K562 (cell line): Measurements from ENCODE around the gene CENPN. TPM values are rescaled to one million over a fixed set of nuclear protein-coding genes. Genes with fewer than 3 reads are reported as not detected.

Experiments used
- ATAC-seq: fragments of 200-7000 bp; cut with Tn5 transposase; 3 replicates; pipeline ENCODE4 v1.9.1; 2020; ENCODE audit warnings: moderate library complexity
- BruUV-seq: library from RNA; stranded (reverse); fragments of 400-500 nt; replicated peaks from 2 replicates; lab custom pipeline; 2021; lab: Mats Ljungman, UMichigan
- CTCF ChIA-PET: fragments of 300-600 bp; formaldehyde crosslinking; extraction: SDS; loops from one replicate; lab custom pipeline; 2021; ENCODE audit warnings: low intra/inter-chr PET ratio; lab: Yijun Ruan, JAX
- POLR2A ChIA-PET: fragments of 300-600, 350-650 bp; sonication (Branson Sonifier 250); formaldehyde crosslinking; extraction: SDS; loops from one replicate; lab custom pipeline; 2021; ENCODE audit warnings: antibody characterized with exemption, inconsistent platforms; lab: Yijun Ruan, JAX
- DNase-seq, 4 experiments: peaks; one replicate each; pipeline versions ENCODE4 v3.0.0 to v3.0.0-alpha.2; 2011 to 2018; ENCODE audit warnings: low spot score in 3 of 4, mixed read lengths in 3 of 4; ENCODE audit errors: extremely low read depth in 1 of 4
- FAIRE-seq: peaks from 2 replicates; lab custom pipeline; 2011; peaks lifted over from hg19 to GRCh38; lab: Jason Lieb, UNC
- H2AFZ ChIP-seq: 2 replicates; pipeline ENCODE4 v1.6.0; 2011; ENCODE audit warnings: low read depth, low read length, control low read depth, inconsistent platforms
- H3K27ac ChIP-seq: fragments of 200-600 bp; 3 replicates; pipeline ENCODE4 v1.8.0; 2011; ENCODE audit warnings: low read depth, mild to moderate bottlenecking, control low read depth, inconsistent platforms, low read length, moderate library complexity, mixed read lengths; ENCODE audit errors: extremely low read depth
- H3K27me3 ChIP-seq, 2 experiments: fragments of 300-600 bp in 1 of 2; 2 replicates in 1 of 2; 3 replicates in 1 of 2; pipeline versions ENCODE4 v1.6.0 to v1.8.0; 2011; ENCODE audit warnings: inconsistent platforms in 2 of 2, low read length in 2 of 2, mild to moderate bottlenecking in 1 of 2, mixed read lengths in 1 of 2, moderate library complexity in 1 of 2; ENCODE audit not compliant: control insufficient read depth in 2 of 2, insufficient read depth in 2 of 2
- H3K36me3 ChIP-seq: fragments of 300-600 bp; 3 replicates; pipeline ENCODE4 v1.8.0; 2011; ENCODE audit warnings: mild to moderate bottlenecking, low read length, inconsistent platforms; ENCODE audit not compliant: control insufficient read depth, insufficient read depth
- H3K4me1 ChIP-seq, 2 experiments: fragments of 200-600 bp in 1 of 2; replicated peaks in 1 of 2; 2 replicates in 1 of 2; 3 replicates in 1 of 2; pipeline versions ENCODE4 v1.5.1 to v1.8.0; 2011; ENCODE audit warnings: inconsistent platforms in 2 of 2, low read length in 2 of 2, mild to moderate bottlenecking in 1 of 2, mixed read lengths in 1 of 2, moderate library complexity in 1 of 2; ENCODE audit not compliant: control insufficient read depth in 2 of 2, insufficient read depth in 2 of 2
- H3K4me2 ChIP-seq: 2 replicates; pipeline ENCODE4 v1.6.1; 2011; ENCODE audit warnings: low read length, control low read depth, inconsistent platforms, mixed read lengths; ENCODE audit not compliant: insufficient read depth
- H3K4me3 ChIP-seq: fragments of 200-600 bp; sonication (generic), shearing (Covaris generic); 2 replicates; pipeline ENCODE4 v1.5.1; 2016; ENCODE audit warnings: control low read depth, inconsistent platforms
- H3K79me2 ChIP-seq: fragments of 200-600 bp; 3 replicates; pipeline ENCODE4 v1.8.0; 2011; ENCODE audit warnings: low read length, inconsistent platforms; ENCODE audit not compliant: control insufficient read depth, insufficient read depth
- H3K9ac ChIP-seq, 2 experiments: 2 replicates each; pipeline versions ENCODE4 v1.6.0 to v1.6.1; 2011; ENCODE audit warnings: low read depth in 2 of 2, low read length in 2 of 2, control low read depth in 1 of 2, inconsistent platforms in 1 of 2, mild to moderate bottlenecking in 1 of 2, mixed read lengths in 1 of 2; ENCODE audit not compliant: insufficient read depth in 1 of 2
- H3K9me1 ChIP-seq: one replicate; pipeline ENCODE4 v1.6.0; 2011; ENCODE audit warnings: inconsistent platforms, mild to moderate bottlenecking, low read length, moderate library complexity; ENCODE audit not compliant: control insufficient read depth, insufficient read depth
- H3K9me3 ChIP-seq: replicated peaks from 2 replicates; pipeline ENCODE4 v1.5.1; 2011; ENCODE audit warnings: low read depth, low read length, inconsistent platforms; ENCODE audit not compliant: control insufficient read depth, insufficient read depth
- H4K20me1 ChIP-seq: replicated peaks from 2 replicates; pipeline ENCODE4 v1.6.1; 2011; ENCODE audit warnings: low read length, inconsistent platforms, mixed read lengths; ENCODE audit not compliant: control insufficient read depth, insufficient read depth
- ETS1 ChIP-seq: conservative IDR thresholded peaks from 2 replicates; pipeline ENCODE4 v1.6.1; 2011; ENCODE audit warnings: low read depth, mild to moderate bottlenecking, low read length; ENCODE audit not compliant: control insufficient read depth
- HSF4 ChIP-seq: fragments of 250-450 bp; sonication (Bioruptor Pico); IDR thresholded peaks from 2 replicates; pipeline ENCODE4 v2.1.2; 2022; ENCODE audit warnings: mild to moderate bottlenecking, moderate library complexity, borderline replicate concordance
- MCM2 ChIP-seq: fragments of 450-650 bp; IDR thresholded peaks from 2 replicates; pipeline ENCODE4 v1.6.1; 2017; ENCODE audit warnings: low read depth, mild to moderate bottlenecking
- SPI1 ChIP-seq: IDR thresholded peaks from 2 replicates; pipeline ENCODE4 v1.6.1; 2011; ENCODE audit warnings: low read depth, low read length, control low read depth, borderline replicate concordance
- ZBED1 ChIP-seq: IDR thresholded peaks from 2 replicates; pipeline ENCODE4 v1.6.1; 2014
- ZBTB43 ChIP-seq: sonication (generic); formaldehyde crosslinking; IDR thresholded peaks from 2 replicates; pipeline ENCODE4 v1.8.0; 2023; ENCODE audit warnings: mild to moderate bottlenecking, missing genetic modification reagents
- ZNF408 ChIP-seq: fragments of 250-450 bp; sonication (Bioruptor Pico); IDR thresholded peaks from 2 replicates; pipeline ENCODE4 v1.4.0; 2020; ENCODE audit warnings: low read depth, mild to moderate bottlenecking, moderate library complexity
- WGBS: fragments of 100-300 bp; shearing (Covaris generic); methylation state at CpG from one replicate; pipeline ENCODE4 v1.1.6; 2016; ENCODE audit warnings: low coverage, mixed read lengths; ENCODE audit not compliant: insufficient coverage; ENCODE audit errors: missing lambda C conversion rate; 5-methylcytosine and 5-hydroxymethylcytosine counted together
- in situ Hi-C: fragments of 300-500 bp; cut with MboI; formaldehyde crosslinking; loops from 4 replicates; pipeline ENCODE4 v1.15.0; 2018; ENCODE audit warnings: inconsistent platforms, mixed read lengths
- intact Hi-C: fragments of 100-400 bp; cut with micrococcal nuclease; formaldehyde crosslinking; loops from 2 replicates; pipeline ENCODE4 v1.14.2; 2022
- polyA plus RNA-seq, 8 experiments: library from polyadenylated mRNA; depleted of rRNA in 4 of 8; stranded (reverse) in 5 of 8; unstranded in 3 of 8; fragments of >200 nt; fragmentation: Nextera tagmentation in 2 of 8; fragmentation: Illumina TruSeq in 1 of 8; extraction: Ambion mirVana in 2 of 8; extraction: Trizol in 1 of 8; gene quantifications; 2 replicates each; pipeline versions ENCODE4 v1.2.1 to v1.2.3, GENCODE V29; 2011 to 2014; ENCODE audit warnings: inconsistent platforms in 1 of 8, missing spikeins in 1 of 8
- total RNA-seq, 7 experiments: library from RNA; depleted of rRNA in 6 of 7; stranded (reverse); fragments of >200 nt in 6 of 7; fragmentation: Illumina TruSeq in 2 of 7; extraction: Trizol in 2 of 7; gene quantifications; 2 replicates each; pipeline versions ENCODE4 v1.2.1 to v1.2.3, GENCODE V29; 2011 to 2021; ENCODE audit warnings: low replicate concordance in 1 of 7
- TF ChIP-seq, protein P1 (sequence below), 3 experiments: fragments of 200-800 bp in 1 of 3; sonication (Bioruptor generic) in 1 of 3; sonication (generic) in 1 of 3; formaldehyde crosslinking in 1 of 3; IDR thresholded peaks; 2 replicates each; pipeline versions ENCODE4 v1.6.1 to v1.8.0; 2016 to 2022; ENCODE audit warnings: mild to moderate bottlenecking in 2 of 3, missing compliant biosample characterization in 2 of 3, missing genetic modification characterization in 2 of 3, missing genetic modification reagents in 1 of 3

Gene CENPN
- total and polyA plus RNA-seq, 9 of the 15 experiments (the other 6 are each of a cell fraction or from before 2014, with no cell fraction given): 92.3 to 384 (median 140) TPM

- ATAC-seq: no peak
- H3K4me1 ChIP-seq: peaks cover 9 to 14% of the 10 kb centered on the region in 2 experiments
- TF ChIP-seq MCM2: no peak
- no peak for TF ChIP-seq HSF4 (CRISPR knock-in tag)
- TF ChIP-seq ZNF408: no peak
- TF ChIP-seq ETS1: no peak
- TF ChIP-seq, protein P1, sequence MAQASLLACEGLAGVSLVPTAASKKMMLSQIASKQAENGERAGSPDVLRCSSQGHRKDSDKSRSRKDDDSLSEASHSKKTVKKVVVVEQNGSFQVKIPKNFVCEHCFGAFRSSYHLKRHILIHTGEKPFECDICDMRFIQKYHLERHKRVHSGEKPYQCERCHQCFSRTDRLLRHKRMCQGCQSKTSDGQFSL (CRISPR knock-in tag; IDR thresholded peaks at IDR 0.05): no peak
- TF ChIP-seq, protein P1 (tag; IDR thresholded peaks at IDR 0.05): 0 out of 4 replicates have a peak, but pooled peaks of 1 of the 2 experiments have one; percentile 23
- TF ChIP-seq ZBED1: no peak
- no peak for TF ChIP-seq ZBTB43 (CRISPR knock-in tag)
- no peak for TF ChIP-seq SPI1
- TF ChIP-seq, all 486 proteins: peak for 1
- Histone ChIP-seq H3K27me3 (no peaks in the 10 kb centered on the region), H3K9me1 (no peaks in the 10 kb centered on the region), H3K4me3 (no peak overlapping the region), H3K79me2 (peaks cover 28% of the 10 kb centered on the region), H3K27ac (no peak overlapping the region), H3K36me3 (peaks cover 77% of the 10 kb centered on the region), H2AFZ (no peak overlapping the region), H3K9ac (no peak overlapping the region), H3K4me2 (no peak overlapping the region), H3K9me3 (no peaks in the 10 kb centered on the region), H4K20me1 (no peaks in the 10 kb centered on the region; the same call in 1 of the 2 replicates)
- CTCF ChIA-PET: no interaction called here
- intact Hi-C loops (no loop called here), in situ Hi-C loops (no loop called here)
- FAIRE-seq (no peak), DNase-seq (no peak)
- BruUV-seq: no TSS peak
- POLR2A ChIA-PET: no interaction called here
- 95% methylated on average over 2 of the region's 2 CpGs for WGBS
Observed at GRCh38 chr16:81040131-81040530, 33.1 kb downstream of the CENPN start.
